ENCODE measurements around the gene PGA4.
"Not testable (repeated sequence)": the region's sequence is repeated elsewhere in the genome, so short reads cannot be mapped to it uniquely, and the experiment has no call there.

DNA sequence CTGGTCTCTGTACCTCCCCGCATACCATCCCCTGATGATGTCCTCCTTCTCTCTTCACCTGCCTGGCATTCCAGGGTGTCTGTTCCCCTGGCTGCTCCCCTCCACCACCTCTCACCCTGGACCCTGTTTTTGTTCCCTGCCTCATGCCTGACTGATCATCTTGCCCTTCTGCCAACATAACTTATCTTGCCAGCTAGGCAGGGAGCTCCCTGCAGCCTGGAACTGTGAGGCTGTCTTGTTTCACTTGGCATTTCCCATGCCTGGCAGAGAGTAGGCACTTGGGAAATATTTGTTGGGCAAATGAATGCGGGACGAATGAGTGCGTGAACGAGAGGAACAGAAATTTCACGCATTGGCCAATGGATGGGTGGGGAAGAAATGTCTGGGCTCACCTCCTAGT lies 7.3 kb downstream of the PGA4 start:
- not testable (repeated sequence) for TF ChIP-seq ZFP30 (CRISPR knock-in tag; IDR thresholded peaks at IDR 0.05); ZNF70 (CRISPR knock-in tag; IDR thresholded peaks at IDR 0.05); ZNF565 (CRISPR knock-in tag; conservative IDR thresholded peaks at IDR 0.05; ENCODE audit: low read depth); TSHZ2 (CRISPR knock-in tag; IDR thresholded peaks at IDR 0.05); RARB (CRISPR knock-in tag; IDR thresholded peaks at IDR 0.05); ZFP3 (CRISPR knock-in tag; IDR thresholded peaks at IDR 0.05); ARNTL (CRISPR knock-in tag; IDR thresholded peaks at IDR 0.05; ENCODE audit: borderline replicate concordance, low read depth); ZC3H10 (CRISPR knock-in tag; IDR thresholded peaks at IDR 0.05); GLIS3 (CRISPR knock-in tag; IDR thresholded peaks at IDR 0.05); OSR1 (CRISPR knock-in tag; IDR thresholded peaks at IDR 0.05)
- TF ChIP-seq, protein P1, sequence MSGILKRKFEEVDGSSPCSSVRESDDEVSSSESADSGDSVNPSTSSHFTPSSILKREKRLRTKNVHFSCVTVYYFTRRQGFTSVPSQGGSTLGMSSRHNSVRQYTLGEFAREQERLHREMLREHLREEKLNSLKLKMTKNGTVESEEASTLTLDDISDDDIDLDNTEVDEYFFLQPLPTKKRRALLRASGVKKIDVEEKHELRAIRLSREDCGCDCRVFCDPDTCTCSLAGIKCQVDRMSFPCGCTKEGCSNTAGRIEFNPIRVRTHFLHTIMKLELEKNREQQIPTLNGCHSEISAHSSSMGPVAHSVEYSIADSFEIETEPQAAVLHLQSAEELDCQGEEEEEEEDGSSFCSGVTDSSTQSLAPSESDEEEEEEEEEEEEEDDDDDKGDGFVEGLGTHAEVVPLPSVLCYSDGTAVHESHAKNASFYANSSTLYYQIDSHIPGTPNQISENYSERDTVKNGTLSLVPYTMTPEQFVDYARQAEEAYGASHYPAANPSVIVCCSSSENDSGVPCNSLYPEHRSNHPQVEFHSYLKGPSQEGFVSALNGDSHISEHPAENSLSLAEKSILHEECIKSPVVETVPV (CRISPR knock-in tag; IDR thresholded peaks at IDR 0.05): not testable (repeated sequence)
- TF ChIP-seq, protein P2, sequence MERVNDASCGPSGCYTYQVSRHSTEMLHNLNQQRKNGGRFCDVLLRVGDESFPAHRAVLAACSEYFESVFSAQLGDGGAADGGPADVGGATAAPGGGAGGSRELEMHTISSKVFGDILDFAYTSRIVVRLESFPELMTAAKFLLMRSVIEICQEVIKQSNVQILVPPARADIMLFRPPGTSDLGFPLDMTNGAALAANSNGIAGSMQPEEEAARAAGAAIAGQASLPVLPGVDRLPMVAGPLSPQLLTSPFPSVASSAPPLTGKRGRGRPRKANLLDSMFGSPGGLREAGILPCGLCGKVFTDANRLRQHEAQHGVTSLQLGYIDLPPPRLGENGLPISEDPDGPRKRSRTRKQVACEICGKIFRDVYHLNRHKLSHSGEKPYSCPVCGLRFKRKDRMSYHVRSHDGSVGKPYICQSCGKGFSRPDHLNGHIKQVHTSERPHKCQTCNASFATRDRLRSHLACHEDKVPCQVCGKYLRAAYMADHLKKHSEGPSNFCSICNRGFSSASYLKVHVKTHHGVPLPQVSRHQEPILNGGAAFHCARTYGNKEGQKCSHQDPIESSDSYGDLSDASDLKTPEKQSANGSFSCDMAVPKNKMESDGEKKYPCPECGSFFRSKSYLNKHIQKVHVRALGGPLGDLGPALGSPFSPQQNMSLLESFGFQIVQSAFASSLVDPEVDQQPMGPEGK (CRISPR knock-in tag; IDR thresholded peaks at IDR 0.05; ENCODE audit: borderline replicate concordance): not testable (repeated sequence)
- TF ChIP-seq, protein P3, sequence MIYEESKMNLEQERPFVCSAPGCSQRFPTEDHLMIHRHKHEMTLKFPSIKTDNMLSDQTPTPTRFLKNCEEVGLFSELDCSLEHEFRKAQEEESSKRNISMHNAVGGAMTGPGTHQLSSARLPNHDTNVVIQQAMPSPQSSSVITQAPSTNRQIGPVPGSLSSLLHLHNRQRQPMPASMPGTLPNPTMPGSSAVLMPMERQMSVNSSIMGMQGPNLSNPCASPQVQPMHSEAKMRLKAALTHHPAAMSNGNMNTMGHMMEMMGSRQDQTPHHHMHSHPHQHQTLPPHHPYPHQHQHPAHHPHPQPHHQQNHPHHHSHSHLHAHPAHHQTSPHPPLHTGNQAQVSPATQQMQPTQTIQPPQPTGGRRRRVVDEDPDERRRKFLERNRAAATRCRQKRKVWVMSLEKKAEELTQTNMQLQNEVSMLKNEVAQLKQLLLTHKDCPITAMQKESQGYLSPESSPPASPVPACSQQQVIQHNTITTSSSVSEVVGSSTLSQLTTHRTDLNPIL (CRISPR knock-in tag; IDR thresholded peaks at IDR 0.05; ENCODE audit: low read depth): not testable (repeated sequence)
